Endodermal cell (in vitro differentiated cells): Measurements from ENCODE around the gene STOML2. TPM values are rescaled to one million over a fixed set of nuclear protein-coding genes. Genes with fewer than 3 reads are reported as not detected.

Experiments used
- DNase-seq: peaks from one replicate; pipeline ENCODE4 v3.0.0-alpha.2; 2017
- H3K27ac ChIP-seq: 2 replicates; pipeline ENCODE4 v1.5.1; 2013; ENCODE audit warnings: mild to moderate bottlenecking, low read depth, low read length, moderate library complexity
- H3K27me3 ChIP-seq: 2 replicates; pipeline ENCODE4 v1.6.1; 2013; ENCODE audit warnings: mild to moderate bottlenecking, low read length, moderate library complexity; ENCODE audit not compliant: insufficient read depth, control insufficient read depth, poor library complexity, severe bottlenecking
- H3K36me3 ChIP-seq: 2 replicates; pipeline ENCODE4 v1.7.0; 2013; ENCODE audit warnings: mild to moderate bottlenecking, low read length, moderate library complexity; ENCODE audit not compliant: control insufficient read depth, insufficient read depth
- H3K4me1 ChIP-seq: one replicate; pipeline ENCODE4 v1.7.0; 2013; ENCODE audit warnings: low read length; ENCODE audit not compliant: control insufficient read depth, insufficient read depth
- H3K4me3 ChIP-seq: 2 replicates; pipeline ENCODE4 v1.5.1; 2013; ENCODE audit warnings: mild to moderate bottlenecking, low read length, moderate library complexity
- H3K9ac ChIP-seq: 2 replicates; pipeline ENCODE4 v1.6.1; 2013; ENCODE audit warnings: mild to moderate bottlenecking, low read length, moderate library complexity; ENCODE audit not compliant: poor library complexity, severe bottlenecking; ENCODE audit errors: extremely low read depth
- H3K9me3 ChIP-seq: 2 replicates; pipeline ENCODE4 v1.6.1; 2013; ENCODE audit warnings: mild to moderate bottlenecking, low read length, moderate library complexity; ENCODE audit not compliant: control insufficient read depth
- H3K27ac Mint-ChIP-seq: 2 replicates; pipeline ENCODE4 v1.8.0; 2020; ENCODE audit warnings: mixed read lengths
- H3K27me3 Mint-ChIP-seq: 2 replicates; pipeline ENCODE4 v1.8.0; 2021; ENCODE audit warnings: mild to moderate bottlenecking, mixed read lengths; ENCODE audit not compliant: insufficient read depth
- H3K36me3 Mint-ChIP-seq: 2 replicates; pipeline ENCODE4 v1.8.0; 2020; ENCODE audit warnings: low read depth, mixed read lengths
- H3K4me1 Mint-ChIP-seq: 2 replicates; pipeline ENCODE4 v1.8.0; 2020; ENCODE audit warnings: mixed read lengths
- H3K4me3 Mint-ChIP-seq: 2 replicates; pipeline ENCODE4 v1.8.0; 2020; ENCODE audit warnings: mild to moderate bottlenecking, moderate library complexity, mixed read lengths
- H3K9me3 Mint-ChIP-seq: 2 replicates; pipeline ENCODE4 v1.8.0; 2020; ENCODE audit warnings: mild to moderate bottlenecking, mixed read lengths
- WGBS, 2 experiments: methylation state at CpG; one replicate each; pipeline versions ENCODE4 v1.1.5 to v1.1.7; 2013; ENCODE audit warnings: missing lambda C conversion rate in 2 of 2, mixed read lengths in 1 of 2; ENCODE audit not compliant: insufficient coverage in 1 of 2, insufficient read length in 1 of 2; 5-methylcytosine and 5-hydroxymethylcytosine counted together
- total RNA-seq, 2 donors: library from RNA; stranded (reverse); fragmentation: NEBNext Ultra II Directional in 1 of 2; extraction: Animal tissue kit (Norgen Biotek cat#: 25700) in 1 of 2; gene quantifications; 2 replicates in 1 of 2; 3 replicates in 1 of 2; pipeline ENCODE4 v1.2.1, GENCODE V29; 2021
- TF ChIP-seq, protein P1 (sequence below): fragments of 200-600 bp; sonication (generic); conservative IDR thresholded peaks from 2 replicates; pipeline ENCODE4 v1.5.0; 2021; ENCODE audit warnings: antibody characterized with exemption, mild to moderate bottlenecking

The STOML2 gene
- total RNA-seq, 2 donors from 2014 or later: 158 to 201 TPM

DNA sequence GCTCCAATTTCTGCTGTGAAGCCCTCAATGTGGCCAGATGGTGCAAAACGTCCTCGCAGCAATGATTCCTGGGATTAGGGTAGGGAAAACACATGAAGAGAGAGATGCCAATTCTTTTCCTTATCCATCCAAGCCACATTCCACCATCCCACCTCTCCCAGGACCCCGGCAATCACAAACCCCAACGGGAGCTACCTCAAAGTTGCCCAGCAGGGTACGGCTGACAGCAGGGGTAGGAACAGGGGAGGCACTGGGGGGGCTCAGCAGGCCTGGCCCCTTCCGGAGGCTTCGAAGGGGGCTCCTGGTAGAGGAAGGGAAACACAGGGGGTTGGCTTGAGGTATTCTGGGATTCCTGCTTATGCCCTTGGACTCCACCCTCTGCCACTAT lies 3.4 kb upstream of the STOML2 start:
- 90 to 100% methylated on average over 2 to 7 of the region's 7 CpGs for WGBS, 2 experiments
- no peak overlapping the region for H3K9ac ChIP-seq
- Mint-ChIP-seq H3K9me3 (no peaks in the 10 kb centered on the region), H3K27me3 (no peaks in the 10 kb centered on the region), H3K4me3 (no peak overlapping the region), H3K36me3 (peaks cover 32% of the 10 kb centered on the region), H3K4me1 (peaks cover 28% of the 10 kb centered on the region), H3K27ac (no peak overlapping the region)
- no peaks in the 10 kb centered on the region for H3K9me3 ChIP-seq
- H3K4me1 ChIP-seq: peaks cover 11% of the 10 kb centered on the region
- H3K27me3 ChIP-seq: no peaks in the 10 kb centered on the region
- H3K27ac ChIP-seq: no peak overlapping the region
- TF ChIP-seq, protein P1, sequence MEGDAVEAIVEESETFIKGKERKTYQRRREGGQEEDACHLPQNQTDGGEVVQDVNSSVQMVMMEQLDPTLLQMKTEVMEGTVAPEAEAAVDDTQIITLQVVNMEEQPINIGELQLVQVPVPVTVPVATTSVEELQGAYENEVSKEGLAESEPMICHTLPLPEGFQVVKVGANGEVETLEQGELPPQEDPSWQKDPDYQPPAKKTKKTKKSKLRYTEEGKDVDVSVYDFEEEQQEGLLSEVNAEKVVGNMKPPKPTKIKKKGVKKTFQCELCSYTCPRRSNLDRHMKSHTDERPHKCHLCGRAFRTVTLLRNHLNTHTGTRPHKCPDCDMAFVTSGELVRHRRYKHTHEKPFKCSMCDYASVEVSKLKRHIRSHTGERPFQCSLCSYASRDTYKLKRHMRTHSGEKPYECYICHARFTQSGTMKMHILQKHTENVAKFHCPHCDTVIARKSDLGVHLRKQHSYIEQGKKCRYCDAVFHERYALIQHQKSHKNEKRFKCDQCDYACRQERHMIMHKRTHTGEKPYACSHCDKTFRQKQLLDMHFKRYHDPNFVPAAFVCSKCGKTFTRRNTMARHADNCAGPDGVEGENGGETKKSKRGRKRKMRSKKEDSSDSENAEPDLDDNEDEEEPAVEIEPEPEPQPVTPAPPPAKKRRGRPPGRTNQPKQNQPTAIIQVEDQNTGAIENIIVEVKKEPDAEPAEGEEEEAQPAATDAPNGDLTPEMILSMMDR: no peak
- no peak for DNase-seq
- peaks cover 44% of the 10 kb centered on the region for H3K36me3 ChIP-seq
- H3K4me3 ChIP-seq: no peak overlapping the region

DNA sequence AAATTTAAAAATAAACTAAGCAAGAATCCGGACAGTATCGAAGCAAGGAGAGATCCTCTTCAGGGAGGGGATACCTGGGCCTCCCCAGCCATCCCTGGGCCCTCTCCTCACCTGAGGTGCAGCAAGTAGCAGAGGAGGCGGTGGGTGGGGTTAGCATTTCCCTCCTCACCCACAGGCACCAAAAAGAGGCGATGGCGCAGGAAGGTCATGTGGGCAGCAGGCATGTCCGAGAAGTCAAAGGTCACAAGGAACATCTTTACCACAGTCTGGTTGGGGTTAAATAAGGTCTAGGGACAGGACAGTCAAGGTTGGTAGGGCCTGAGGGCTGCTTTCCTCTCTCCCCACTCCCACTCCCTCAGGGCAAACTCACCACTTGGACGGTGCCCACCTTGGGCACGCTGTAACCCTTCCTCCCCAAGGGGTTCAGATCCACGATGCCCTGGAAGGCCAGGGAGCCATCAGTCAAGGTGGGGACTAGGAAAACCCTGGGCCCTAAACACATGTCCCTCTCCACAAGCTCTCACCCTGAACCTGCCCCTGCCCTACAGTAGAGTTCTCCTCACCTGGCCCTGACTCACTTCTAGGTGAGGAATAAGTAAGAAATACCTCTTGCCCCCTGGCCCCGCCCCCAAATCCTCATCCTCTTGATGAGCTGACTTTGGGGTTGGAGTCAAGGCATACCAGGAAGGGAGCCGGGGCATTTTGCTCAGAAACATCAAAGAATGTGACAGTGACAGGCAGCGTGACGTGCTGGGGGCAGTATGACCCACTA lies 2.8 kb upstream of the STOML2 start:
- Histone ChIP-seq H3K36me3 (peaks cover 50% of the 10 kb centered on the region), H3K9me3 (no peaks in the 10 kb centered on the region), H3K9ac (no peak overlapping the region), H3K4me1 (peaks cover 11% of the 10 kb centered on the region), H3K27ac (no peak overlapping the region), H3K27me3 (no peaks in the 10 kb centered on the region), H3K4me3 (no peak overlapping the region)
- H3K4me3 Mint-ChIP-seq: no peak overlapping the region
- peaks cover 38% of the 10 kb centered on the region for H3K36me3 Mint-ChIP-seq
- DNase-seq: peak; percentile 27
- WGBS, 2 experiments: 93 to 95% methylated on average over 7 to 13 of the region's 13 CpGs
- H3K9me3 Mint-ChIP-seq: no peaks in the 10 kb centered on the region
- no peaks in the 10 kb centered on the region for H3K27me3 Mint-ChIP-seq
- no peak overlapping the region for H3K27ac Mint-ChIP-seq
- peaks cover 26% of the 10 kb centered on the region for H3K4me1 Mint-ChIP-seq
- TF ChIP-seq, protein P1: no peak

DNA sequence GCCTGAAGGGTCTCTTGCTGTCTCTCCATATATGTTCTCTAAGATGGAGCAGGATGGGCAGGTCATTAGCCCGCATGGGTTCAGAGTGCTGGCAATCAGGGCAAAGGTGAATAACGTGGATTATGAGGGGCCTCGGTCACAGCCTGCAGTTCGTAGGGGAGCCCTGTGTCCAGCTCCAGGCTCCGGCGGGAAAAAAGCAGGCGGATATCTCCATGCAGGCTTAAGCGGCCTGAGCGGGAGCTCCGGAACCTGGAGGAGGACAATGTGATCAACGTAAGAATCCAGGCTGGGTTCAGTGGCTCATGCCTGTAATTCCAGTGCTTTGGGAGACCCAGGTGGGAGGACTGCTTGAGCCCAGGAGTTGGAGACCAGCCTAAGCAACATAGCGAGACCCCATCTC lies 2.2 kb upstream of the STOML2 start:
- Histone ChIP-seq H3K4me3 (no peak overlapping the region), H3K4me1 (peaks cover 11% of the 10 kb centered on the region), H3K9ac (no peak overlapping the region), H3K27me3 (no peaks in the 10 kb centered on the region), H3K27ac (no peak overlapping the region), H3K36me3 (peaks cover 56% of the 10 kb centered on the region), H3K9me3 (no peaks in the 10 kb centered on the region)
- Mint-ChIP-seq H3K9me3 (no peaks in the 10 kb centered on the region), H3K4me3 (no peak overlapping the region), H3K27me3 (no peaks in the 10 kb centered on the region), H3K36me3 (peaks cover 44% of the 10 kb centered on the region), H3K27ac (no peak overlapping the region), H3K4me1 (peaks cover 20% of the 10 kb centered on the region)
- 93 to 94% methylated on average over 11 of the region's 12 CpGs for WGBS, 2 experiments
- TF ChIP-seq, protein P1: no peak
- DNase-seq: peak; percentile 34
